Smooth muscle cell (in vitro differentiated cells): ENCODE results near the gene KIAA1549. TPM values are rescaled to one million over a fixed set of nuclear protein-coding genes. Genes with fewer than 3 reads are reported as not detected.

Experiments
- DNase-seq: peaks from one replicate; lab custom pipeline; 2025; ENCODE audit not compliant: unreplicated experiment; lab: John Stamatoyannopoulos, UW
- H2AFZ ChIP-seq: fragments of 200-600 bp; sonication (generic); 2 replicates; pipeline ENCODE4 v1.6.0; 2016; ENCODE audit warnings: antibody characterized with exemption, low read depth, mild to moderate bottlenecking
- H3F3A ChIP-seq: fragments of 200-600 bp; sonication (generic); 2 replicates; pipeline ENCODE4 v1.6.0; 2017; ENCODE audit warnings: antibody characterized with exemption, low read depth
- H3K27ac ChIP-seq: fragments of 200-600 bp; sonication (generic); 2 replicates; pipeline ENCODE4 v1.5.1; 2016; ENCODE audit warnings: low read depth, mild to moderate bottlenecking
- H3K27me3 ChIP-seq: fragments of 200-600 bp; sonication (generic); 2 replicates; pipeline ENCODE4 v1.6.1; 2016; ENCODE audit warnings: low read depth, mild to moderate bottlenecking
- H3K36me3 ChIP-seq: fragments of 200-600 bp; sonication (generic); 2 replicates; pipeline ENCODE4 v1.5.1; 2016; ENCODE audit warnings: low read depth
- H3K4me1 ChIP-seq: fragments of 200-600 bp; sonication (generic); 2 replicates; pipeline ENCODE4 v1.5.1; 2016; ENCODE audit warnings: low read depth
- H3K4me2 ChIP-seq: fragments of 200-600 bp; sonication (generic); 2 replicates; pipeline ENCODE4 v1.6.0; 2016; ENCODE audit warnings: mild to moderate bottlenecking
- H3K4me3 ChIP-seq: fragments of 200-600 bp; sonication (generic); 2 replicates; pipeline ENCODE4 v1.5.1; 2016; ENCODE audit warnings: mild to moderate bottlenecking
- H3K79me2 ChIP-seq: fragments of 200-600 bp; sonication (generic); 2 replicates; pipeline ENCODE4 v1.6.0; 2016; ENCODE audit warnings: low read depth, mild to moderate bottlenecking
- H3K9ac ChIP-seq: fragments of 200-600 bp; sonication (generic); 2 replicates; pipeline ENCODE4 v1.6.0; 2016; ENCODE audit warnings: low read depth
- H3K9me3 ChIP-seq: fragments of 200-600 bp; sonication (generic); replicated peaks from 2 replicates; pipeline ENCODE4 v1.5.1; 2016; ENCODE audit warnings: low read depth
- H4K20me1 ChIP-seq: fragments of 200-600 bp; sonication (generic); 2 replicates; pipeline ENCODE4 v1.6.0; 2016; ENCODE audit warnings: low read depth
- CTCF ChIP-seq: fragments of 200-600 bp; sonication (generic); IDR thresholded peaks from 2 replicates; pipeline ENCODE4 v1.5.1; 2017; ENCODE audit warnings: borderline replicate concordance, mild to moderate bottlenecking, antibody characterized with exemption; ENCODE audit not compliant: insufficient read depth, poor library complexity, severe bottlenecking
- WGBS: methylation state at CpG from one replicate; pipeline ENCODE4 v1.1.7; 2016; ENCODE audit warnings: low lambda C conversion rate; 5-methylcytosine and 5-hydroxymethylcytosine counted together
- polyA plus RNA-seq: library from polyadenylated mRNA; unstranded; fragments of >200 nt; fragmentation: Nextera tagmentation; extraction: Ambion mirVana; gene quantifications from 2 replicates; pipeline ENCODE4 v1.2.1, GENCODE V29; 2016
- total RNA-seq: library from RNA; depleted of rRNA; stranded (reverse); fragments of >200 nt; gene quantifications from 2 replicates; pipeline ENCODE4 v1.2.3, GENCODE V29; 2014

KIAA1549 gene
- total and polyA plus RNA-seq, 2 experiments from 2014 or later, result 4.1 to 7.1 TPM

- Histone ChIP-seq H3F3A (peaks cover 11% of the 10 kb centered on the region), H3K36me3 (no peaks in the 10 kb centered on the region), H3K4me2 (peak overlapping the region; percentile 52), H3K79me2 (no peaks in the 10 kb centered on the region), H3K9ac (no peak overlapping the region), H2AFZ (no peak overlapping the region), H3K9me3 (no peaks in the 10 kb centered on the region), H3K27ac (peak overlapping the region; percentile 82), H3K4me3 (no peak overlapping the region), H4K20me1 (no peaks in the 10 kb centered on the region), H3K4me1 (no peaks in the 10 kb centered on the region), H3K27me3 (no peaks in the 10 kb centered on the region)
- no peak for TF ChIP-seq CTCF
- DNase-seq, result no peak
These were observed 102.3 kb downstream of the KIAA1549 start for GRCh38 chr7:138878856-138879255.

GRCh38 chr7:138878051-138878450 is 103.1 kb downstream of the KIAA1549 start:
- H3K36me3 ChIP-seq, result no peaks in the 10 kb centered on the region
- no peaks in the 10 kb centered on the region for H4K20me1 ChIP-seq
- no peak for TF ChIP-seq CTCF
- H3K9me3 ChIP-seq, result no peaks in the 10 kb centered on the region
- no peaks in the 10 kb centered on the region for H3K27me3 ChIP-seq
- peak overlapping the region; percentile 36 for H3K4me2 ChIP-seq
- DNase-seq, result no peak
- H3K27ac ChIP-seq, result peak overlapping the region; percentile 82
- 61% methylated on average over 7 of the region's 7 CpGs for WGBS
- H3K79me2 ChIP-seq, result no peaks in the 10 kb centered on the region
- H2AFZ ChIP-seq, result no peak overlapping the region
- peaks cover 11% of the 10 kb centered on the region for H3F3A ChIP-seq
- no peak overlapping the region for H3K9ac ChIP-seq
- H3K4me1 ChIP-seq, result no peaks in the 10 kb centered on the region
- no peak overlapping the region for H3K4me3 ChIP-seq

- Histone ChIP-seq H3K4me1 (no peaks in the 10 kb centered on the region), H3K27me3 (no peaks in the 10 kb centered on the region), H3K27ac (peak overlapping the region; percentile 82), H3K79me2 (no peaks in the 10 kb centered on the region), H3F3A (peaks cover 11% of the 10 kb centered on the region), H2AFZ (no peak overlapping the region), H3K4me2 (peak overlapping the region; percentile 29), H4K20me1 (no peaks in the 10 kb centered on the region), H3K36me3 (no peaks in the 10 kb centered on the region), H3K9ac (no peak overlapping the region), H3K4me3 (no peak overlapping the region), H3K9me3 (no peaks in the 10 kb centered on the region)
- 65% methylated on average over 4 of the region's 4 CpGs for WGBS
- TF ChIP-seq CTCF, result no peak
- no peak for DNase-seq
These were observed 104.9 kb downstream of the KIAA1549 start for GRCh38 chr7:138876326-138876725.

- H3K9me3 ChIP-seq, result no peaks in the 10 kb centered on the region
- H3K79me2 ChIP-seq, result no peaks in the 10 kb centered on the region
- no peak overlapping the region for H3K4me2 ChIP-seq
- no peak overlapping the region for H3K4me3 ChIP-seq
- no peak for DNase-seq
- peak overlapping the region; percentile 87 for H3K27ac ChIP-seq
- peaks cover 11% of the 10 kb centered on the region for H3F3A ChIP-seq
- TF ChIP-seq CTCF, result no peak
- no peaks in the 10 kb centered on the region for H3K36me3 ChIP-seq
- H3K4me1 ChIP-seq, result no peaks in the 10 kb centered on the region
- no peaks in the 10 kb centered on the region for H3K27me3 ChIP-seq
- H2AFZ ChIP-seq, result no peak overlapping the region
- no peaks in the 10 kb centered on the region for H4K20me1 ChIP-seq
- WGBS, result 21% methylated on average over 9 of the region's 9 CpGs
- peak overlapping the region; percentile 26 for H3K9ac ChIP-seq
These were observed 105.4 kb downstream of the KIAA1549 start for GRCh38 chr7:138875794-138876193.
